Activated T-cell treated with anti-CD3 and anti-CD28 coated beads, Interleukin-2, amount 50 U/mL, for 1 hour (primary cell): ENCODE data around the gene SLC25A11.
"Not testable (repeated sequence)": the region's sequence is repeated elsewhere in the genome, so short reads cannot be mapped to it uniquely, and the experiment has no call there.

ENCODE experiments used
- DNase-seq: peaks from one replicate; pipeline ENCODE4 v3.0.0-alpha.2; 2020

The SLC25A11 gene

GRCh38 chr17:4944163-4944553 is 4.3 kb upstream of the SLC25A11 start:
- DNase-seq: no peak

DNA sequence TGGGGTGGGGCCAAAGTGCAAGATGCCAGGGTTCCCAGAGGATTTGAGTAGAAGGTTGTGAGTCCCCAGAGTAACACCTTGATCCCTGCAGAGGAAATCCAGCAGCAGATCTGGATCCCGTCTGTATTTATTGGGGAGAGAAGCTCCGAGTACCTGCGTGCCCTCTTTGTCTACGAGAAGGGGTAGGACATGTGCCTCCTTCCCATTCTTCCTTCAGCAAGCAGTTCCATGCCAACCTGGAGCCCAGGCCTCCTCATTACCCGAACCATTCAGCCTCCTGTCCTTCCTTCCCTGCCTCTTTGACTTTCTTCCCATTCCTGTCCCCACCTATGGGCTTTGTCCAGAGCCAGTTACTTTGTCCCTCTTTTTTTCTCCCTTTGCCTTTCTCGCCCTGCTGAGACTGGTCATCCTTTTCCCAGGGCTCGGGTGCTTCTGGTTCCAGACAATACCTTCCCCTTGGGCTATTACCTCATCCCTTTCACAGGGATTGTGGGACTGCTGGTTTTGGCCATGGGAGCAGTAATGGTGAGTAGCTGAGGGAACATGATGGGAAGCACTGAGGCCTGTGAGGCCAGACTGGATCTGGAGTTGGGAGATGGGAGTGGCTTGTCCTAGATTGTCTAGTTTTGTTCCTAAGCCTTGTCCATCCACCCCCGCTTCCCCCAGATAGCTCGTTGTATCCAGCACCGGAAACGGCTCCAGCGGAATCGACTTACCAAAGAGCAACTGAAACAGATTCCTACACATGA is 3.1 kb upstream of the SLC25A11 start:
- DNase-seq: no peak

DNA sequence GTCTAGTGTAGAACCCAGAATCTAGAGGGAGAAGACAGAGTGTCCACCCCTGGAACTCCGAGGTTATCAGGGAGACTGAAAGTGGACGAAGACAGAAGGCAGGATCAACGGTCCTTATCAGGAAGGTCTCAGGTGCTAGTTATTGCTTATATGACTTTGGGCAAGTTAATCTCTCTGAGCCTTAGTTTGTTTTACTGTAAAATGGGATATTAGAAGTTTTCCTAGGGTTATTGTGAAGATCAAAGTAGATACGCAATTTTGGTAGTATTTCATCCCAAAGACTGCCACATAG is 1.4 kb upstream of the SLC25A11 start:
- no peak for DNase-seq

DNA sequence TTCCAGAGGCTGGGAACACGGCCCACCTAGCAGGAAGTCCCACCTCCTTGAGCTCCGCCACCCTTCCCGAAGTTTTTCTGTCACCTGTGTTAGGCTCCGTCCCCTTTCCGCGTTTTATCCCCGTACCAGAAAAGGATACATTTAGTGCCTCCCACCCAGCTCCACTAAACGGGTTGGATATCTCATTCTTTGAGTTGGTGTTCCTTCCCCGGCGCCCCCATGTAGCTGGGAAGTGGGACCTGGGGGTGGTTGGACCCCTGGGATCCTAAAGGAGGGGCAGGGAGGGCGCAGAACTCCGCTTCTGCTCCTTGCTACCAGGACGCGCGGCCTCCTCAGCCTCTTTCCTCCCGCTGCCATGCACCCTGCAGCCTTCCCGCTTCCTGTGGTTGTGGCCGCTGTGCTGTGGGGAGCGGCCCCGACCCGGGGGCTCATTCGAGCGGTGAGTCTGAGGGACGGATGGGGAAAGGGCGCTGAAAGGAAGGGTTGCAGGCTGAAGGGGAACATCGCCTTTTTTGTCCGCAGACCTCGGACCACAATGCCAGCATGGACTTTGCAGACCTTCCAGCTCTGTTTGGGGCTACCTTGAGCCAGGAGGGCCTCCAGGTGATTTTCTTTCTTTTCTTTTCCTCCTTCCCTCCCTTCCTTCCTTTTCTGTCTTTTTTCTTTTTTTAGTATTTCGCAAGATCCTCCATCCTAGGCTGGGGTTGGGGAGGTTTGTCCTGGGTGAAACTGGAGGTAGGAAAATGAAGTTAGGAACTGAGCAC is 891 bp upstream of the SLC25A11 start:
- DNase-seq: peak; percentile 47

DNA sequence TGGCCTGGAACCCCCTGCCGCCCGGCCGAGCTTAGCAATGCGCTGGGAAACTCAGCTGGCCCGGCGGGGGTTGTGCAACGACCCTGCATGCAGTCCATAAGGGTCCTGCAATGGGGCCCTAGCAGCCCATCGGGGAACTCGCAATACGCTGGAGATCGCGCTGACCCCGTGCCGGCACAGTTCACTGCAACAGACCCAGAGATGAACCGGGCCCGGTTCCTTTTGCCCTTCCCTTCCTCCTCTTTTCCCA is 375 bp downstream of the SLC25A11 start:
- no peak for DNase-seq

DNA sequence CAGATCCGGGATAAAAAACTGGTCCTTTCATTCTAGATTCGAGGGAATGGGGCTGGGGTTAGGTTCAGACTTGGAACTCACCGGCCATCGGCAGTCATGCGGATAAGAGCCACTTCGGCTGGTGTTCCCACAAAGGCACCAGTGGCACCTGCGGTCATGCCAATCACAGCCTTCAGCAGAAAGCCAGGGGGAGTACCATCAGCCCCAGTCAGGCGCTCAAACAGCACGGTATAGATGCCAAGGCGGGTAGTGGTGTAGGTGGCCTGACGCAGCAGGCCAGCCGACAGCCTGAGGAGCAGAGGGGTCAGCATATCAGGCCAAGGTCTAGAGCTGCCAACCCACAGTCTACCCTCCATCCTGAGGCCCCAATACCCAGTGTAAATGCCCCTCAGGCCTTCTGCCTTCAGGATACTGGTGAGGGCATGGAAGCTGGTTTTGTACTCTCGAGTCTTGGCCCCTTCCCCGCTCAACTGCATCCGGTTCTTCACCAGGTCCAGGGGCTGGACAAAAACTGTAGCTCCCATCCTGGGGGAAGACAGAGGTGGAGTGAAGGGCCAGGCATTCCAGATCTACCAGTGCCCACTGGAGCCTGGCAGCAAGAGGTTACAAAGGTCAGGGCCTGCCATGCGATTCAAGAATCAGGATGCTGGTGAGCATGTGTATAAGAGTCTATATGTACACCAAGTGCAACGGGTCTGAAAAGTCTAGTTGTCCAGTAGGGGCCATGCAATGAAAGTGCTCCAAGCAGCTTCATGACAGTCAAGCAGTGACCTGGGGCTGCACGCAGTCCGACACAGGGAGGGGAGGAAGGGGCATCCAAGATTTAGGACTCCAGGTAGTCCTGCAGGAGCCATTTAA is 929 bp downstream of the SLC25A11 start:
- DNase-seq: no peak

DNA sequence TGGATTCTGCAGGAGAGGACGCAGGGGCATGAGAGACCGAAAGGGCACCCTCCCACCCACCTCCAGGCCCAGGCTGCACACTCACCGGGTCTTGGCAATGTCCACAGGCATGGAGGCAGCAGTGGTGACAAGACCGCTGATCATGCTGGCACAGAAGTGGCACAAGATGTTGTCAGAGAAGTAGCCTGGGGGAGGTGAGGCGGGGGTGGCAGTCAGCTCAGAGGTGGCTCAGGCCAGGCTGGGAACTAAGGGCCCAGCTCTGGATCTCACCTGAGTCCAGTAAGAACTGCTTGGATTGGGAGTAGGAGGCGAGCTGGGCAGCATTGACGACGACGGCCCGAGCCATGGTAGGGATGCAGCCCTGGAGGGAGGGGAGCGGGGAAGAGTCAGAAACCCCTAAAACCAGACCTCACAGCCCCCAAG is 1.8 kb downstream of the SLC25A11 start:
- no peak for DNase-seq

DNA sequence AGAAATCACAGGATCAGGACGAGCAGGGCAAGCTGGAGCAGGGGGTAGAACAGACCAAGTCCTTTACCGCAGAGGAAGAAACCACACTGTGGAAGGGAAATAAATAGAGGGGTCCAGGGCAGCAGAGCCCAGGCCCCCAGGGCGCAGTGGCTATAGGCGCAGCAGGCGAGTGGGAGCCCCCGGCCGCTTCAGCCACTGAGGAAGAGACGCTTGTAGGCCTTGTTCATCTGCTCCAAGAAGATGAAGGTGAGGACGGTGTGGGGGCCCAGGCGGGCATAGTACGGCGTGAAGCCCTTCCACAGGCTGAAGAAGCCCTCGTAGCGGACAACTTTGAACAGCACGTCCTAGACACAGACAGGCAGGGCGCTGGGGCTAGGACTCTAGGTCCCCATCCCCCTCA is 2.3 kb downstream of the SLC25A11 start:
- no peak for DNase-seq

- no peak for DNase-seq
These were observed 3.4 kb downstream of the SLC25A11 start for GRCh38 chr17:4936436-4936835.

GRCh38 chr17:4935650-4936049 is 4.2 kb downstream of the SLC25A11 start:
- no peak for DNase-seq

DNA sequence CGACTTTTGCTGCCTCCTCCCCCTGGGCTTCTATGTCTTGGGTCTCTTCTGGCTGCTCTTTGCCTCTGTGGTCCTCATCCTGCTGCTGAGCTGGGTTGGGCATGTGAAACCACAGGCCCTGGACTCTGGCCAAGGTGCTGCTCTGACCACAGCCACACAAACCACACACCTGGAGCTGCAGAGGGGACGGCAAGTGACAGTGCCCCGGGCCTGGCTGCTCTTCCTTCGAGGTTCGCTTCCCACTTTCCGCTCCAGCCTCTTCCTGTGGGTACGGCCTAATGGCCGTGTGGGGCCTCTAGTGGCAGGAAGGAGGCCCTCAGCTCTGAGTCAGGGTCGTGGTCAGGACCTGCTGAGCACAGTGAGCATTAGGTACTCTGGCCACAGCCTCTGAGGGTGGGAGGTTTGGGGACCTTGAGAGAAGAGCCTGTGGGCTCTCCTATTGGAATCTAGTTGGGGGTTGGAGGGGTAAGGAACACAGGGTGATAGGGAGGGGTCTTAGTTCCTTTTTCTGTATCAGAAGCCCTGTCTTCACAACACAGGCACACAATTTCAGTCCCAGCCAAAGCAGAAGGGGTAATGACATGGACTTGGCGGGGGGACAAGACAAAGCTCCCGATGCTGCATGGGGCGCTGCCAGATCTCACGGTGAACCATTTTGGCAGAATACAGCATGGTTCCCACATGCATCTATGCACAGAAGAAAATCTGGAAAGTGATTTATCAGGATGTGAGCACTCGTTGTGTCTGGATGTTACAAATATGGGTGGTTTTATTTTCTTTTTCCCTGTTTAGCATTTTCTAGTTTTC is 5.5 kb downstream of the SLC25A11 start:
- no peak for DNase-seq

DNA sequence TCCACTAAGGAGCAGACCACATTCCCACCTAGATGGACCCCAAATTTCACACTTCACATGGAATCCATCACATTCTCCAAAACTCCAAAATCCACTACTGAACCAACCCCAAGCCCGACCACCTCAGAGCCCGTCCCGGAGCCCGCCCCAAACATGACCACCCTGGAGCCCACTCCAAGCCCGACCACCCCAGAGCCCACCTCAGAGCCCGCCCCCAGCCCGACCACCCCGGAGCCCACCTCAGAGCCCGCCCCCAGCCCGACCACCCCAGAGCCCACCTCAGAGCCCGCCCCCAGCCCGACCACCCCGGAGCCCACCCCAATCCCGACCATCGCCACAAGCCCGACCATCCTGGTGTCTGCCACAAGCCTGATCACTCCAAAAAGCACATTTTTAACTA is 6.2 kb downstream of the SLC25A11 start:
- no peak for DNase-seq

DNA sequence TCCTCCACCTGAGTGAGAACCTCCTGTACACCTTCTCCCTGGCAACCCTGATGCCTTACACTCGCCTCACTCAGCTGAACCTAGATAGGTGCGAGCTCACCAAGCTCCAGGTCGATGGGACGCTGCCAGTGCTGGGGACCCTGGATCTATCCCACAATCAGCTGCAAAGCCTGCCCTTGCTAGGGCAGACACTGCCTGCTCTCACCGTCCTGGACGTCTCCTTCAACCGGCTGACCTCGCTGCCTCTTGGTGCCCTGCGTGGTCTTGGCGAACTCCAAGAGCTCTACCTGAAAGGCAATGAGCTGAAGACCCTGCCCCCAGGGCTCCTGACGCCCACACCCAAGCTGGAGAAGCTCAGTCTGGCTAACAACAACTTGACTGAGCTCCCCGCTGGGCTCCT is 7.1 kb downstream of the SLC25A11 start:
- no peak for DNase-seq

DNA sequence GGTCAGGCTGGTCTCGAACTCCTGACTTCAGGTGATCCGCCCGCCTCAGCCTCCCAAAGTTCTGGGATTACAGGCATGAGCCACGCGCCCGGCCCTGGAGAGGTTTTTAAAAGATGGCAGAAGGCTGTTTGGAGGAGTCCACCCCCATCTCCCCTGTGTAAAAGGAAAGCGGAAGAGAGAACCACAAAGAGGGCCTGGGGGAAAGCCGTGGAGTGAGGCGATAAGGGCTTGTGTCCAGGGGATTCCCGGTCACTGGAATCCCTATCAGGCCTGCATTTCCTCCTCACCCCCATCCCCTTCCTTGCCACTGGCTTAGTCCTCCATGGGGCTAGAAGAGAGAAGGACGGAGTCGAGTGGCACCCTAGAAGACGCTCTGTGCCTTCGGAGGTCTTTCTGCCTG is 7.9 kb downstream of the SLC25A11 start, which contains the start of gene GP1BA:
GP1BA (plus strand) TSS at position 315 of the 400 bp plus-strand sequence. CDS start 328 bp downstream, outside the sequence.
- DNase-seq: no peak

DNA sequence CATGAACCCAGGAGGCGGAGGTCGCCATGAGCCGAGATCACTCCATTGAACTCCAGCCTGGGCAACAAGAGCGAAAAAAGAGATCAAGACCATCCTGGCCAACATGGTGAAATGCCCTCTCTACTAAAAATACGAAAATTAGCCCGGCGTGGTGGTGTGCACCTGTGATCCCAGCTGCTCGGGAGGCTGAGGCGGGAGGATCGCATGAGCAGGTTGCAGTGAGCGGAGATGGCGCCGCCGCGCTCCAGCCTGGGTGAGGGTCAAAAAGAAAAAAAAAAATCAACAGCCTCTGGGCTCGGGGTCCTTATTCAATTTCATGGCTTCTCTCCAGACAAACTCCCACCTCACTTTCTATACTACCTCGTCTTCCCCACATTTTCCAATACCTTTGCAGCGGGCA is 11.0 kb downstream of the SLC25A11 start:
- DNase-seq: no peak

GRCh38 chr17:4926577-4927335 is 13.1 kb downstream of the SLC25A11 start:
- not testable (repeated sequence) for DNase-seq

- DNase-seq: no peak
These were observed 18.5 kb downstream of the SLC25A11 start for GRCh38 chr17:4921320-4921719.

DNA sequence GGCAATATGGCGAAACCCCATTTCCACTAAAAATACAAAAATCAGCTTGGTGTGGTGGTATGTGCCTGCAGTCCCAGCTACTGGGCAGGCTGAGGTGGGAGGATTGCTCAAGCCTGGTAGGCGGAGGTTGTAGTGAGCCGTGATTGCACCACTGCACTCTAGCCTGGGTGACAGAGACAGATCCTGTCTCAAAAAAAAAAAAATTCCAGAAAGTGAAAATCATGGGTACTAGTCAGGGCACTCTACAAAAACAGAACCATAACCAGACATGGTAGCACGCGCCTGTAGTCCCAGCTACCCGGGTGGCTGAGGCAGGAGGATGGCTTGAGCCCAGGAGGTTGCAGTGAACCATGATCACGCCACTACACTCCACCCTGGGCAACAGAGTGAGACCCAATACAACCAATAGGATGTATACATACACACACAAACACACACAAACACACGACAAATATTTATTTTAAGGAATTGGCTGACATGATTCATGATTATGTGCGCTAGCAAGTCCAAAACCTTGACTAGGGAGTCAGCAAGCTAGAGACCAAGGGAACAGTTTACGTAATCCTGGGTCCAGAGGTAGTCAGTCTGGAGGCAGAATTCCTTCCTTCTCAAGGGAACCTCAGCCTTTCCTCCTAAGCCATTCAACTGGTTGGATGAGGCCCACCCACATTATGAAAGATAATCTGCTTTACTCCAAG is 19.3 kb downstream of the SLC25A11 start:
- DNase-seq: no peak

DNA sequence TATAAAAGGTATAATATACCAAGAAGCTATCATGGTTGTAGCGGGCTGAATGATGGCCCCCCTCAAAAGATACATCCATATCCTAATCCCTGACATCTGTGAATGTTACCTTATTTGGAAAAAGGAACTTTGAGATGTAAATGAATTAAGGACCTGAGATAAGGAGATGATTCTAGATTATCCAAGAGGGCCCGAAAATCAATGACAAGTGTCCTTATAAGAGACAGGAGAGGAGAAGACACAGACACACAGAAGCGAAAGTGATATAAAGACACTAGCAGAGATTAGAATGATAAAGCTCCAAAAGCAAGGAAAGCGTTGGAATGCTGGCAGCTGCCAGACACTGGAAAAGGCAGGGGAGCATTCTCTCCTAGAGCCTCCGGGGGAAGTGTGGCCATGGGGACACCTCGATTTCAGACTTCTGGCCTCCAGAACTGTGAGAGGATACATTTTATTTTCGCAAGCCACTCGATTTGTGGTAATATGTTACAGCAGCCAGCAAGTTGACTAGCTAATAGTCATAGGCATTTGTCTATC is 20.3 kb downstream of the SLC25A11 start:
- no peak for DNase-seq

- DNase-seq: not testable (repeated sequence)
These were observed 25.3 kb downstream of the SLC25A11 start for GRCh38 chr17:4914551-4914950.

- no peak for DNase-seq
These were observed 25.9 kb downstream of the SLC25A11 start for GRCh38 chr17:4913994-4914393.
